Skin epidermis (tissue), 12 donors: Measurements from ENCODE around the gene CKAP2L.
A peak's percentile ranks its signal among the peaks of the same experiment; 100 is the strongest.
"Not testable (repeated sequence)": the region's sequence is repeated elsewhere in the genome, so short reads cannot be mapped to it uniquely, and the experiment has no call there.

Experiments
- H3K27ac ChIP-seq, 21 experiments: fragments of 200-600 bp; sonication (generic) in 11 of 21; one replicate each; pipeline ENCODE4 v1.5.0; 2020; ENCODE audit warnings: mild to moderate bottlenecking in 3 of 21, inconsistent platforms in 2 of 21, moderate library complexity in 2 of 21
- H3K4me3 ChIP-seq, 7 experiments: fragments of 200-600 bp; sonication (generic) in 2 of 7; one replicate each; pipeline ENCODE4 v1.5.0; 2020; ENCODE audit warnings: inconsistent platforms in 2 of 7, mild to moderate bottlenecking in 2 of 7, moderate library complexity in 1 of 7

Gene CKAP2L

DNA sequence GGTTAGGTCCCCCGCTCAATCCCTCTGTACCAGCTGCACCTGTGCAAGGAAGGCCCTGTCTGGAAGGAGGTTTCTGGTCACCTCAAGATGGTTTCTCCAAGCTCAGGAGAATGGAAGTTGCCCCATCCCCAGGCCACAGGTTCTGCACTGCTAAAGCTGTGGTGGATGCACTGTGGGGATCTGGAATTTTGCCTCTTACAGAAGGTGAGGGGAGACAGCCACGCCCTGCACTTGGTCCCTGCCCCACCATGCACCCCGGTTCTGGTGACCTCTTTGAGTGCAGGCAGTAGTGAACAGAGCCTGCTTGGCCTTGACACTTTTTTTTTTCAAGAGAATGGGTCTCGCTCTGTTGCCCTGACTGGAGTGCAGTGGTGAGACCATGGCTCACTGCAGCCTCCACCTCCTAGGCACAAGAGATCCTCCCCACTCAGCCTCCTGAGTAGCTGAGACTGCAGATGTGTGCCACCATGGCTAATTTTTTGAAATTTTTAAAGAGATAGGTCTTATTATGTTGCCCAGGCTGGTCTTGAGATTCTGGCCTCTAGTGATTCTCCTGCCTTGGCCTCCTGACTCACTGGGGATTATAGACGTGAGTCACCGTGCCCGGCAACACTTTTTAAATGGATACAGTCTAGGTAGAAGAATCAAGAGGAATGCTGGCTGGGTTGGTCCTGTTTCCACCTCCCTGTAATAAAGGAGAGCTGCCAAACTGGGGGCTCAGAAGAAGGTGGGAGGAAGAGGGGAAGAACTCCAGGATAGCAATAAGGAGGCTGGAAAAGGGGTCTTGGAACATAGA lies 49.4 kb downstream of the CKAP2L start:
- no peak overlapping the region for H3K4me3 ChIP-seq
- no peak overlapping the region for H3K27ac ChIP-seq

- H3K4me3 ChIP-seq = no peak overlapping the region
- no peak overlapping the region for H3K27ac ChIP-seq
These were observed 50.1 kb downstream of the CKAP2L start for GRCh38 chr2:112714331-112714730.

- H3K27ac ChIP-seq = no peak overlapping the region
- H3K4me3 ChIP-seq = no peak overlapping the region
These were observed 50.5 kb downstream of the CKAP2L start for GRCh38 chr2:112713926-112714325.

- Histone ChIP-seq H3K4me3 (no peak overlapping the region), H3K27ac (no peak overlapping the region)
These were observed 50.9 kb downstream of the CKAP2L start for GRCh38 chr2:112713585-112713925.

GRCh38 chr2:112712903-112713584 lies 51.4 kb downstream of the CKAP2L start:
- no peak overlapping the region for H3K27ac ChIP-seq

GRCh38 chr2:112712465-112712864 lies 51.9 kb downstream of the CKAP2L start:
- Histone ChIP-seq H3K27ac (no peak overlapping the region), H3K4me3 (no peak overlapping the region)

More at GRCh38 chr2:112712903-112713584, 51.4 kb downstream of the CKAP2L start:
- no peak overlapping the region for H3K4me3 ChIP-seq

- Histone ChIP-seq H3K4me3 (no peak overlapping the region), H3K27ac (no peak overlapping the region)
These were observed 53.3 kb downstream of the CKAP2L start for GRCh38 chr2:112710956-112711750.

- Histone ChIP-seq H3K27ac (peak overlapping the region in 3 of 21 experiments; percentile 37 to 78 (median 71)), H3K4me3 (no peak overlapping the region)
These were observed 54.7 kb downstream of the CKAP2L start for GRCh38 chr2:112709703-112710102.

DNA sequence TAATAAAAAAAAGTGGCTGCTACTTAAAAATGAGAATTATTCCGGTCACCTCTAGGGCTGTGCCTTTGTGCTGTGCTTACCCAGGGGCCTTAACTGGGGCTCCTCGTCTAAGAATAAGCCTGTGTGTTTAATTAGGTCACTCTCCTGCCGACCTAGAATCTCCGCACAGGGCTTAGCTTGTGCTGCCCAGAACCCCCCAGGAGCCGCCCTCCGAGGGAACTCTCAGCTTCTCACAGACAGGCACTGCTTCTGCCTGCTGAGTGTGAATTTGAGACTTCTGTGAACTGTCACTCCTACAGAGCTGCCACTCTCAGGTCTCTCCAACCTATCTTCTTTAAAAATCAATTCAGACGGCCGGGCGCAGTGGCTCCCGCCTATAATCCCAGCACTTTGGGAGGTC lies 55.4 kb downstream of the CKAP2L start:
- peak overlapping the region in 12 of 21 experiments; percentile 7 to 82 (median 42) for H3K27ac ChIP-seq
- no peak overlapping the region for H3K4me3 ChIP-seq

DNA sequence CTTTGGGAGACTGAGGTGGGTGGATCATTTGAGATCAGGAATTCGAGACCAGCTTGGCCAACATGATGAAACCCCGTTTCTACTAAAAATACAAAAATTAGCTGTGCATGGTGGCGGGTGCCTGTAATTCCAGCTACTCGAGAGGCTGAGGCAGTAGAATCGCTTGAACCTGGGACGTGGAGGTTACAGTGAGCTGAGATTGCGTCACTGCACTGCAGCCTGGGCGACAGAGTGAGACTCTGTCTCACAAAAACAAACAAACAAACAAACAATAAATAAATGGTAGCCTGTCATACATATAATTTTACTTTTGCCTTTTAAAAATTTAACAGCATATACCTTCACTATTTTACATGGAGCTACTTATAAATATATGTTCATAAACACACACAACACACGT lies 57.5 kb downstream of the CKAP2L start:
- peak overlapping the region in 3 of 21 experiments; percentile 56 to 80 (median 77) for H3K27ac ChIP-seq
- H3K4me3 ChIP-seq = not testable (repeated sequence)

- peak overlapping the region in 2 of 21 experiments; percentile 77 to 80 for H3K27ac ChIP-seq
- no peak overlapping the region for H3K4me3 ChIP-seq
These were observed 58.2 kb downstream of the CKAP2L start for GRCh38 chr2:112706170-112706664.

GRCh38 chr2:112705575-112705974 lies 58.8 kb downstream of the CKAP2L start:
- Histone ChIP-seq H3K4me3 (no peak overlapping the region), H3K27ac (peak overlapping the region in 1 of 21 experiments; percentile 29)

DNA sequence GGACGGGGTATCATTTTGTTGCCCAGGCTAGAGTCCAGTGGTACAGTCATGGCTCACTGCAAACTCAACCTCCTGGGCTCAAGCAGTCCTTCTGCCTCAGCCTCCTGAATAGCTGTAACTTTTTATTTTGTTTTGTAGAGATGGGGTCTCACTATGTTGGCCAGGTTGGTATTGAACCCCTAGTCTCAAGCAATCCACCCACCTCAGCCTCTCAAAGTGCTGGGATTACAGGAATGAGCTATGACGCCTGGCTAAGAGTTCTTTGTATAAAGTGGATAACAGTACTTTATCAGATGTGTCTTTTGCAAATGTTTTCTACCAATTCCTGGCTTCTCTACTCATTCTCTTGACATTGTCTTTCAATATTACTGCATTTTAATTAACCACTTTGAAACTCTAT lies 60.7 kb downstream of the CKAP2L start:
- Histone ChIP-seq H3K4me3 (no peak overlapping the region), H3K27ac (no peak overlapping the region)

- H3K4me3 ChIP-seq = no peak overlapping the region
- peak overlapping the region in 11 of 21 experiments; percentile 5 to 67 (median 43) for H3K27ac ChIP-seq
These were observed 63.4 kb downstream of the CKAP2L start for GRCh38 chr2:112701052-112701451.

DNA sequence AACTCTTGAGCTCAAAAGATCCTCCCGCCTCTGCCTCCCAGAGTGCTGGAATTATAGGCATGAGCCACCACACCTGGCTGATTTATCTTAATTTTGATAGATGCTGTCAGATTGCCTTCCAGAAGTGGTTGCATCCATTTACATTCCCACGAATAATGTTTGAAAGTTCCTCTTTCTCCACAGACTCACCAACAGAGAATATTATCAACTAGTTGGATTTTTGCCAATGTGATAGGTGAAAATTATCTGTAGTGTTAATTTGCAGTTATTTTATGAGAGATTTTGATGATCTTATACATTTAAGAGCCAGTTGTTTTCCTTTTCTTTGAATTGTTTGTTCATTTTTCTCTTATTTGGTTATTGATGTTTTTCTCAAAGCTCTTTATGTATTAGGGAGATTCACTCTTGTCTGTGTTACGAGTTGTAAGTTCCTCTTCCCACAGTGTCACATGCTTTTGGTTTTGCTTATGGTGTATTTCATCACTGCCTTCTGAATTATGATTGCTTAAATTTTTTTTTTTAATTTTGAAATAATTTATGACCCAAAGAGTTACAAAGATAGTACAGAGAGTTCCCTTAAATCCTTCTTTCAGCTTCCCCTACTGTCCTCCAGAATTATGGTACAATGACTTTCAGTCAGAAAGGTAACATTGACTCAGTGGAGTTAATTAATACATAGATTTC lies 64.3 kb downstream of the CKAP2L start:
- peak overlapping the region in 11 of 21 experiments; percentile 25 to 73 (median 44) for H3K27ac ChIP-seq
- H3K4me3 ChIP-seq = no peak overlapping the region

DNA sequence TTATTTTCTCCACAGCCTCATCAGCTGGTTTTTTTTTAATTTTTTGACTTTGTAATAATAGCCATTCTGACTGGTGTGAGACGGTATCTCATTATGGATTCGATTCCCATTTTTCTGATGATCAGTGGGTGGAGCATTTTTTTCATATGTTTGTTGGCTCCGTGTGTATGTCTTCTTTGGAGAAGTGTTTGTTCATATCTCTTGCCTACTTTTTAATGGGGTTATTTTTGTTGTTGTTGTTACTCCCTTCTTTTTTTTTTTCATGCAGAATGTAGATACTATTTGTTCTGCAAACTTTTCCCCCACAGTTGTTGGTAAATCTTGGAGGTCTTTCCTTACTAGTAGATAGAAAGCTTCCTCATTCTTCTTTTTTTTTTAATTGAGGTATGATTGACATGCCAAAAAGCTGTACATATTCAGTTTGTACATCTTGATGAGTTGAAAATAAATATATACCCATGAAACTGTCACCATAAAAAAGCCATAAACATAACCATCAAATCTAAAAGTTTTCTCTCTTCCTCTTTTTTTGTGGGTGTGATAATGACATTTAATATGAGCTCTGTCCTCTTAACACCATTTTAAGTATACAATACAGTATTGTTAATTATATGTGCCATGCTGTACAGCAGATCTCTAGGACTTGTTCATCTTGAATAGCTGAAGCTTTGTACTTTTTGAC lies 65.4 kb downstream of the CKAP2L start:
- no peak overlapping the region for H3K4me3 ChIP-seq

DNA sequence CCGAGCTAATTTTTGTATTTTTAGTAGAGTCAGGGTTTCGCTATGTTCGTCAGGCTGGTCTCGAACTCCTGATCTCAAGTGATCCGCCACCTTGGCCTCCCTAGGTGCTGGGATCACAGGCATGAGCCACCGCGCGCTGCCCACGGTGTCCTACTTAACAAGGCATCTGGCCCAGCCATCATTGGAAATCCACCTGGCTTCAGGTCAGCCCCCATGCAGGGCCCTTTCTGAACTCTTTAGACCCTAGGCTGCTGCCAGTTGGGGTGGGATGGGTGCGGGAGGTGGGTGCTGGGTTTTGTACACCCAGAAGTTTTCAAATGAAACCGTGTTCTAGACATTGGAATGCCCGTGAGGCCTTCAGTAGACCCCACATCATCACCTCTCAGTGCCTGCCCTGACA lies 70.2 kb downstream of the CKAP2L start:
- Histone ChIP-seq H3K27ac (no peak overlapping the region), H3K4me3 (no peak overlapping the region)

More for the DNA sequence above, 65.4 kb downstream of the CKAP2L start:
- peak overlapping the region in 8 of 21 experiments; percentile 8 to 73 (median 38) for H3K27ac ChIP-seq

DNA sequence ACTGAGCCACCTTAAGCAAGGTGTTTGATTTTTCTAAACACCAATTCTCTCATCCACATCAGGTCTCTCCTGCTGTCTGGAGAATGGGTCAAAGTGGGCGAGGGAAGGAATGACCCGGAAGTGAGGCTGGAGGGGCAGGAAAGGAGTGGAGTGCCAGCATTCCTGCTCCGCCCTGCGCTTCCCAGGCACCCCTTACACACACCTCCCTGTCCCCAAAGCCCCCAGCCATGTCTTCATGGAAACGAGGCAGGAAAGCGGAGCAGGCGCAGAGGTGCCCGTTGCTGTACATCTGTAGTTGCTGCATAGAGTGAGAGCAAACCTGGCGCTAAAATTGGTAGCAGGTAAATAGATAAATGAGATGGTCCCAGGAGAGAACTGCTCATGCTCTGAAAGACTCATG lies 70.8 kb downstream of the CKAP2L start:
- peak overlapping the region in 1 of 21 experiments; percentile 71 for H3K27ac ChIP-seq
- no peak overlapping the region for H3K4me3 ChIP-seq

DNA sequence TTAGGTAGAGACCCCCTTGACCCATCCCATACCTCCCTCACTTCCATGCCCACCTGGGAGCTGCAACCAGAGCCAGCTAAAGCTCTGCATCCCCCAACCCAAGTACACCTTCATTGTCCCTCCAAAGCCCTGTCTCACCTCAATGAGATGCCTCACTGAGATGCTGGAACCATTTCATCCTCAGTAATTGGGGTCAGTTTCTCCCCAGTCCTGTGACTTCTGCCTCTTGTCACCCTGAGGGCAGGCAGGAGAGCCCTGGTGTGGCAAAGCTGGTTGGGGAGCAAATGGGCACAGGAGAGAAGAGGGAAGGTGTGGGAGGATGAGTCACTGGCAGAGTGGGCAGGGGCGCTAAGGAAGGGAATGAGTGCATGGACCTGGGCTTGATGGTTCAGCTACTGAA lies 71.5 kb downstream of the CKAP2L start:
- peak overlapping the region in 17 of 21 experiments; percentile 10 to 78 (median 50) for H3K27ac ChIP-seq
- no peak overlapping the region for H3K4me3 ChIP-seq
